MCF 10A (cell line): ENCODE measurements around the gene TMEM212. TPM values are rescaled to one million over a fixed set of nuclear protein-coding genes. Genes with fewer than 3 reads are reported as not detected.

Source experiments
- BruUV-seq: library from RNA; stranded (reverse); fragments of 400-500 nt; replicated peaks from 2 replicates; lab custom pipeline; 2021; lab: Mats Ljungman, UMichigan
- CTCF ChIA-PET: fragments of 300-600 bp; sonication (Branson Sonifier 250); formaldehyde crosslinking; extraction: SDS; loops from one replicate; lab custom pipeline; 2021; ENCODE audit warnings: antibody characterized with exemption, inconsistent platforms; lab: Yijun Ruan, JAX
- POLR2A ChIA-PET: fragments of 300-600, 350-650 bp; sonication (Branson Sonifier 250); formaldehyde crosslinking; extraction: SDS; loops from one replicate; lab custom pipeline; 2020; ENCODE audit warnings: antibody characterized with exemption, inconsistent platforms; lab: Yijun Ruan, JAX
- DNase-seq: peaks from one replicate; pipeline ENCODE4 v3.0.0-alpha.2; 2018; ENCODE audit not compliant: unreplicated experiment
- H3K27ac Mint-ChIP-seq: one replicate; pipeline ENCODE4 v1.8.0; 2022; ENCODE audit warnings: mild to moderate bottlenecking, low read depth, mixed read lengths; ENCODE audit not compliant: unreplicated experiment
- H3K27me3 Mint-ChIP-seq: one replicate; pipeline ENCODE4 v1.8.0; 2022; ENCODE audit warnings: mixed read lengths; ENCODE audit not compliant: insufficient read depth, unreplicated experiment
- H3K36me3 Mint-ChIP-seq: one replicate; pipeline ENCODE4 v1.8.0; 2022; ENCODE audit warnings: mild to moderate bottlenecking, moderate library complexity, mixed read lengths; ENCODE audit not compliant: insufficient read depth, unreplicated experiment
- H3K4me1 Mint-ChIP-seq: one replicate; pipeline ENCODE4 v1.8.0; 2022; ENCODE audit warnings: mixed read lengths; ENCODE audit not compliant: insufficient read depth, unreplicated experiment
- H3K4me3 Mint-ChIP-seq: one replicate; pipeline ENCODE4 v1.8.0; 2022; ENCODE audit warnings: mild to moderate bottlenecking, moderate library complexity, mixed read lengths; ENCODE audit not compliant: unreplicated experiment
- H3K9me3 Mint-ChIP-seq: one replicate; pipeline ENCODE4 v1.8.0; 2022; ENCODE audit warnings: mixed read lengths; ENCODE audit not compliant: unreplicated experiment
- CTCF ChIP-seq: fragments of 200-600 bp; IDR thresholded peaks from one replicate; pipeline ENCODE4 v1.8.0; 2022; ENCODE audit warnings: antibody characterized with exemption, mild to moderate bottlenecking; ENCODE audit not compliant: unreplicated experiment
- intact Hi-C: fragments of 100-400 bp; cut with micrococcal nuclease; formaldehyde crosslinking; loops from 2 replicates; pipeline ENCODE4 v1.14.1; 2022
- total RNA-seq: library from RNA; stranded (reverse); gene quantifications from 2 replicates; pipeline ENCODE4 v1.2.3, GENCODE V29; 2022

Gene TMEM212
- total RNA-seq, 1 experiment from 2014 or later = not detected

GRCh38 chr3:171846597-171846996, 3.4 kb downstream of the TMEM212 start:
- Mint-ChIP-seq H3K27ac (no peak overlapping the region), H3K27me3 (no peaks in the 10 kb centered on the region), H3K4me3 (no peak overlapping the region), H3K36me3 (peaks cover 6% of the 10 kb centered on the region), H3K4me1 (no peaks in the 10 kb centered on the region), H3K9me3 (no peaks in the 10 kb centered on the region)
- no peak for DNase-seq
- CTCF ChIA-PET = no interaction called here
- BruUV-seq = no TSS peak
- intact Hi-C loops = no loop called here
- POLR2A ChIA-PET = no interaction called here
- TF ChIP-seq CTCF = no peak

GRCh38 chr3:171847133-171847532, 4.0 kb downstream of the TMEM212 start:
- Mint-ChIP-seq H3K9me3 (no peaks in the 10 kb centered on the region), H3K4me3 (no peak overlapping the region), H3K4me1 (no peaks in the 10 kb centered on the region), H3K27ac (no peak overlapping the region), H3K36me3 (peaks cover 6% of the 10 kb centered on the region), H3K27me3 (no peaks in the 10 kb centered on the region)
- TF ChIP-seq CTCF = no peak
- ChIA-PET POLR2A (no interaction called here), CTCF (interaction anchor here (1.0 kb wide), 1 partner anchor 494 kb away, joined by 3 read pairs; no protein-coding TSS in a partner anchor)
- no peak for DNase-seq
- intact Hi-C loops = no loop called here
- no TSS peak for BruUV-seq

GRCh38 chr3:171847595-171848259, 4.6 kb downstream of the TMEM212 start:
- H3K4me1 Mint-ChIP-seq = no peaks in the 10 kb centered on the region
- H3K27ac Mint-ChIP-seq = no peak overlapping the region
- no peak for DNase-seq
- intact Hi-C loops = no loop called here
- H3K4me3 Mint-ChIP-seq = no peak overlapping the region
- H3K36me3 Mint-ChIP-seq = peaks cover 6% of the 10 kb centered on the region
- no peak for TF ChIP-seq CTCF
- no TSS peak for BruUV-seq
- peaks cover 4% of the 10 kb centered on the region for H3K9me3 Mint-ChIP-seq
- CTCF ChIA-PET = interaction anchor here (1.0 kb wide), 1 partner anchor 494 kb away, joined by 3 read pairs; no protein-coding TSS in a partner anchor
- no peaks in the 10 kb centered on the region for H3K27me3 Mint-ChIP-seq
- POLR2A ChIA-PET = no interaction called here

GRCh38 chr3:171849617-171850319, 6.6 kb downstream of the TMEM212 start:
- no peak for DNase-seq
- Mint-ChIP-seq H3K4me3 (no peak overlapping the region), H3K27me3 (no peaks in the 10 kb centered on the region), H3K4me1 (no peaks in the 10 kb centered on the region), H3K9me3 (peaks cover 9% of the 10 kb centered on the region), H3K27ac (no peak overlapping the region), H3K36me3 (peaks cover 6% of the 10 kb centered on the region)
- no TSS peak for BruUV-seq
- CTCF ChIA-PET = interaction anchor here (0.6 to 1.6 kb wide), 3 partner anchors 8 to 21 kb away, joined by 3 to 9 read pairs (median 3); no protein-coding TSS in a partner anchor
- TF ChIP-seq CTCF = no peak
- POLR2A ChIA-PET = no interaction called here
- intact Hi-C loops = no loop called here
